HG02588 (cell line): ENCODE results near the gene UBE2I.
"Not testable (repeated sequence)": the region's sequence is repeated elsewhere in the genome, so short reads cannot be mapped to it uniquely, and the experiment has no call there.

Source experiments
- ATAC-seq: cut with Tn5 transposase; IDR thresholded peaks from one replicate; pipeline ENCODE4 v1.9.1; 2021; ENCODE audit warnings: mild to moderate bottlenecking, moderate library complexity; ENCODE audit not compliant: unreplicated experiment

UBE2I gene

GRCh38 chr16:1328136-1328535, 18.7 kb downstream of the UBE2I start:
- not testable (repeated sequence) for ATAC-seq

- ATAC-seq, result not testable (repeated sequence)
Observed at GRCh38 chr16:1328961-1329360, 19.5 kb downstream of the UBE2I start.

- no peak for ATAC-seq
Observed at GRCh38 chr16:1330260-1330914, 21.0 kb downstream of the UBE2I start.

GRCh38 chr16:1330931-1331711, 21.7 kb downstream of the UBE2I start:
- ATAC-seq, result no peak

GRCh38 chr16:1331712-1332617, 22.5 kb downstream of the UBE2I start:
- no peak for ATAC-seq

- ATAC-seq, result no peak
Observed at GRCh38 chr16:1332618-1333148, 23.2 kb downstream of the UBE2I start.

- ATAC-seq, result no peak
Observed at GRCh38 chr16:1333149-1333812, 23.8 kb downstream of the UBE2I start, which contains the start of gene BAIAP3. Gene BAIAP3 (plus strand): TSS chr16:1333645. CDS start chr16:1338550, 4,905 bp downstream.

GRCh38 chr16:1333854-1334700, 24.6 kb downstream of the UBE2I start:
- ATAC-seq, result no peak

GRCh38 chr16:1334739-1335138, 25.3 kb downstream of the UBE2I start:
- no peak for ATAC-seq

- ATAC-seq, result no peak
Observed at GRCh38 chr16:1335211-1335971, 26.0 kb downstream of the UBE2I start.

GRCh38 chr16:1335996-1336395, 26.6 kb downstream of the UBE2I start:
- no peak for ATAC-seq

- no peak for ATAC-seq
Observed at GRCh38 chr16:1336619-1337018, 27.2 kb downstream of the UBE2I start.

- ATAC-seq, result no peak
Observed at GRCh38 chr16:1337486-1337885, 28.1 kb downstream of the UBE2I start.

GRCh38 chr16:1338119-1338730, 28.8 kb downstream of the UBE2I start:
- ATAC-seq, result no peak

- ATAC-seq, result no peak
Observed at GRCh38 chr16:1338855-1339675, 29.6 kb downstream of the UBE2I start.

- no peak for ATAC-seq
Observed at GRCh38 chr16:1340730-1341494, 31.5 kb downstream of the UBE2I start.
